Measurements from ENCODE around the gene NPRL2. TPM values are rescaled to one million over a fixed set of nuclear protein-coding genes. Genes with fewer than 3 reads are reported as not detected.

The NPRL2 gene
- total RNA-seq, 1 donor, result 22.9 TPM

- H3K4me3 ChIP-seq (ENCODE audit: low read depth, low read length), result peak overlapping the region; percentile 59
- peak; percentile 58 for DNase-seq (ENCODE audit: low read depth)
- TF ChIP-seq CTCF (IDR thresholded peaks at IDR 0.05; ENCODE audit: insufficient read depth, low read depth, low read length), result no peak
Measured at GRCh38 chr3:50365080-50365841, 14.7 kb upstream of the NPRL2 start.

- DNase-seq (ENCODE audit: low read depth), result no peak
- peak overlapping the region; percentile 59 for H3K4me3 ChIP-seq (ENCODE audit: low read depth, low read length)
- TF ChIP-seq CTCF (IDR thresholded peaks at IDR 0.05; ENCODE audit: insufficient read depth, low read depth, low read length), result no peak
Measured at GRCh38 chr3:50364573-50365079, 14.1 kb upstream of the NPRL2 start.

DNA sequence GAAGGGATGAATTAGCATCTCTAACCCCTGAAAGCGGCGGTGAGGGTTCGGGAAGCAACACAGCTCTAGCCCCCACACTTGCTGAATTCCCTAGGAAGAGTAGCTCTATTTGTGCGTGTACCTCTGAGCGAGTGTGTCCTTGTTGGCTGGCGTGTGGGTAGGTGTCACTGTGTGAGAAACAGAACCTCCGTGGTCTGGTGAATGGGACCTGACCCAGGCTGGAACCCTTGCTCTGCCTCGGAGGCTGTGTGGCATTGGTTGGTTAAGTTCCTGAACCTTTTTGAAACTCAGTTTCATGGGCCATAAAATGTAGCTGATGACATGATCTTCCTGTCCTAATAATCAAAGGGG lies 9.2 kb upstream of the NPRL2 start:
- no peak for TF ChIP-seq CTCF (IDR thresholded peaks at IDR 0.05; ENCODE audit: insufficient read depth, low read depth, low read length)
- H3K4me3 ChIP-seq (ENCODE audit: low read depth, low read length), result peak overlapping the region; percentile 40

GRCh38 chr3:50358911-50359759 lies 8.6 kb upstream of the NPRL2 start, which contains the start of gene TMEM115:
Gene TMEM115 (minus strand): TSS chr3:50359521. CDS start chr3:50359063, 458 bp downstream.
- TF ChIP-seq CTCF (IDR thresholded peaks at IDR 0.05; ENCODE audit: insufficient read depth, low read depth, low read length), result no peak
- DNase-seq (ENCODE audit: low read depth), result peak; percentile 99
- peak within 1 kb of the TSS; percentile 91 for H3K4me3 ChIP-seq (ENCODE audit: low read depth, low read length)

More for the DNA sequence above, 9.2 kb upstream of the NPRL2 start:
- no peak for DNase-seq (ENCODE audit: low read depth)

DNA sequence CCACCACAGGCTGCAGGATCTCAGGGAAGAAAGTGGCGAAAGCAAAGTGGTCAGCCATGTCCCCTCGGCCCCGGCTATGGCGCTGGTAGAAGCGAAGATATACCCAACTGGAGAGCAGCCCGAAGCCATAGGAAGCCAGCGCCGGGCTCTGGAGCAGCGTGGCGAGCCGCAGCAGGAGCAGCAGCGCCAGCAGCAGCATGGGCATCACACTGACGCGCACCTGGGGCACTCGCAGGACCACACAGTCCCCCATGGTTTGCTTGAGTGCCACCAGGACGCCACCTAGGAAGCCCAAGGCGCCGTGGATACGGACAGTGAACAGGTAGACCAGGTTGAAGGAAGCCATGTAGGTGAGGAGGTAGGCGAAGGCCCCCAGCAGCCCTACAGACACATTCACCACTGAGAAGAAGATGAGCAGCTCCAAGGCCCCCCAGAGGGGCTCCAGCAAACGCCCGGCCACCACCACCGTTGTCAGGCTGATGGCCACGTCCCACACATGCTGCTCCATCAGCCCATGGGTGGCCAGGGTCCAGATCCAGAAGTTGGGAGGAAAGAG lies 7.9 kb upstream of the NPRL2 start:
- TF ChIP-seq CTCF (IDR thresholded peaks at IDR 0.05; ENCODE audit: insufficient read depth, low read depth, low read length), result no peak
- H3K4me3 ChIP-seq (ENCODE audit: low read depth, low read length), result peak overlapping the region; percentile 91
- DNase-seq (ENCODE audit: low read depth), result no peak

GRCh38 chr3:50357481-50357880 lies 6.9 kb upstream of the NPRL2 start:
- H3K4me3 ChIP-seq (ENCODE audit: low read depth, low read length), result peak overlapping the region; percentile 91
- TF ChIP-seq CTCF (IDR thresholded peaks at IDR 0.05; ENCODE audit: insufficient read depth, low read depth, low read length), result no peak
- no peak for DNase-seq (ENCODE audit: low read depth)
